Measurements from ENCODE around the gene EMSY.
"Not testable (repeated sequence)": the region's sequence is repeated elsewhere in the genome, so short reads cannot be mapped to it uniquely, and the experiment has no call there.

Gene EMSY

GRCh38 chr11:76587820-76588454 is 143.1 kb downstream of the EMSY start:
- Histone ChIP-seq H3K4me1 (ENCODE audit: control insufficient read depth, insufficient read depth, low read length) (no peaks in the 10 kb centered on the region), H3K36me3 (ENCODE audit: control insufficient read depth, insufficient read depth, low read length) (no peaks in the 10 kb centered on the region), H3K27ac (ENCODE audit: low read depth, low read length) (no peak overlapping the region), H3K4me3 (ENCODE audit: low read depth, low read length) (no peak overlapping the region), H3K9me3 (ENCODE audit: control insufficient read depth, insufficient read depth, low read length) (no peaks in the 10 kb centered on the region), H3K9ac (ENCODE audit: low read depth, low read length) (no peak overlapping the region), H3K27me3 (ENCODE audit: control insufficient read depth, insufficient read depth, low read length) (no peaks in the 10 kb centered on the region)

GRCh38 chr11:76588455-76589325 is 143.9 kb downstream of the EMSY start:
- Histone ChIP-seq H3K36me3 (ENCODE audit: control insufficient read depth, insufficient read depth, low read length) (no peaks in the 10 kb centered on the region), H3K4me3 (ENCODE audit: low read depth, low read length) (no peak overlapping the region), H3K9me3 (ENCODE audit: control insufficient read depth, insufficient read depth, low read length) (no peaks in the 10 kb centered on the region), H3K27ac (ENCODE audit: low read depth, low read length) (no peak overlapping the region), H3K27me3 (ENCODE audit: control insufficient read depth, insufficient read depth, low read length) (no peaks in the 10 kb centered on the region), H3K4me1 (ENCODE audit: control insufficient read depth, insufficient read depth, low read length) (no peaks in the 10 kb centered on the region), H3K9ac (ENCODE audit: low read depth, low read length) (no peak overlapping the region)

GRCh38 chr11:76589477-76589876 is 144.7 kb downstream of the EMSY start:
- no peak overlapping the region for H3K27ac ChIP-seq (ENCODE audit: low read depth, low read length)
- H3K4me3 ChIP-seq (ENCODE audit: low read depth, low read length): no peak overlapping the region
- H3K4me1 ChIP-seq (ENCODE audit: control insufficient read depth, insufficient read depth, low read length): no peaks in the 10 kb centered on the region
- no peaks in the 10 kb centered on the region for H3K27me3 ChIP-seq (ENCODE audit: control insufficient read depth, insufficient read depth, low read length)
- no peaks in the 10 kb centered on the region for H3K9me3 ChIP-seq (ENCODE audit: control insufficient read depth, insufficient read depth, low read length)
- no peak overlapping the region for H3K9ac ChIP-seq (ENCODE audit: low read depth, low read length)
- H3K36me3 ChIP-seq (ENCODE audit: control insufficient read depth, insufficient read depth, low read length): no peaks in the 10 kb centered on the region

- H3K27me3 ChIP-seq (ENCODE audit: control insufficient read depth, insufficient read depth, low read length): no peaks in the 10 kb centered on the region
- H3K27ac ChIP-seq (ENCODE audit: low read depth, low read length): no peak overlapping the region
- H3K9ac ChIP-seq (ENCODE audit: low read depth, low read length): no peak overlapping the region
- no peaks in the 10 kb centered on the region for H3K36me3 ChIP-seq (ENCODE audit: control insufficient read depth, insufficient read depth, low read length)
- H3K4me1 ChIP-seq (ENCODE audit: control insufficient read depth, insufficient read depth, low read length): no peaks in the 10 kb centered on the region
- H3K4me3 ChIP-seq (ENCODE audit: low read depth, low read length): no peak overlapping the region
- no peaks in the 10 kb centered on the region for H3K9me3 ChIP-seq (ENCODE audit: control insufficient read depth, insufficient read depth, low read length)
These were observed 145.4 kb downstream of the EMSY start for GRCh38 chr11:76589964-76590950.

GRCh38 chr11:76591416-76591815 is 146.6 kb downstream of the EMSY start:
- H3K27me3 ChIP-seq (ENCODE audit: control insufficient read depth, insufficient read depth, low read length): no peaks in the 10 kb centered on the region
- no peak overlapping the region for H3K4me3 ChIP-seq (ENCODE audit: low read depth, low read length)
- no peaks in the 10 kb centered on the region for H3K4me1 ChIP-seq (ENCODE audit: control insufficient read depth, insufficient read depth, low read length)
- no peaks in the 10 kb centered on the region for H3K9me3 ChIP-seq (ENCODE audit: control insufficient read depth, insufficient read depth, low read length)
- H3K9ac ChIP-seq (ENCODE audit: low read depth, low read length): no peak overlapping the region
- no peak overlapping the region for H3K27ac ChIP-seq (ENCODE audit: low read depth, low read length)
- H3K36me3 ChIP-seq (ENCODE audit: control insufficient read depth, insufficient read depth, low read length): no peaks in the 10 kb centered on the region

- no peaks in the 10 kb centered on the region for H3K9me3 ChIP-seq (ENCODE audit: control insufficient read depth, insufficient read depth, low read length)
- H3K4me1 ChIP-seq (ENCODE audit: control insufficient read depth, insufficient read depth, low read length): no peaks in the 10 kb centered on the region
- no peaks in the 10 kb centered on the region for H3K36me3 ChIP-seq (ENCODE audit: control insufficient read depth, insufficient read depth, low read length)
- H3K4me3 ChIP-seq (ENCODE audit: low read depth, low read length): no peak overlapping the region
- H3K27ac ChIP-seq (ENCODE audit: low read depth, low read length): no peak overlapping the region
- no peaks in the 10 kb centered on the region for H3K27me3 ChIP-seq (ENCODE audit: control insufficient read depth, insufficient read depth, low read length)
- no peak overlapping the region for H3K9ac ChIP-seq (ENCODE audit: low read depth, low read length)
These were observed 147.5 kb downstream of the EMSY start for GRCh38 chr11:76592025-76592914.

- no peaks in the 10 kb centered on the region for H3K27me3 ChIP-seq (ENCODE audit: control insufficient read depth, insufficient read depth, low read length)
- no peak overlapping the region for H3K27ac ChIP-seq (ENCODE audit: low read depth, low read length)
- no peaks in the 10 kb centered on the region for H3K36me3 ChIP-seq (ENCODE audit: control insufficient read depth, insufficient read depth, low read length)
- H3K9ac ChIP-seq (ENCODE audit: low read depth, low read length): no peak overlapping the region
- no peaks in the 10 kb centered on the region for H3K9me3 ChIP-seq (ENCODE audit: control insufficient read depth, insufficient read depth, low read length)
- no peak overlapping the region for H3K4me3 ChIP-seq (ENCODE audit: low read depth, low read length)
- H3K4me1 ChIP-seq (ENCODE audit: control insufficient read depth, insufficient read depth, low read length): no peaks in the 10 kb centered on the region
These were observed 148.1 kb downstream of the EMSY start for GRCh38 chr11:76592961-76593360.

- not testable (repeated sequence) for H3K27me3 ChIP-seq (ENCODE audit: control insufficient read depth, insufficient read depth, low read length); H3K36me3 ChIP-seq (ENCODE audit: control insufficient read depth, insufficient read depth, low read length); H3K4me1 ChIP-seq (ENCODE audit: control insufficient read depth, insufficient read depth, low read length); H3K4me3 ChIP-seq (ENCODE audit: low read depth, low read length); H3K9me3 ChIP-seq (ENCODE audit: control insufficient read depth, insufficient read depth, low read length); H3K27ac ChIP-seq (ENCODE audit: low read depth, low read length); H3K9ac ChIP-seq (ENCODE audit: low read depth, low read length)
These were observed 150.3 kb downstream of the EMSY start for GRCh38 chr11:76595091-76595490.

GRCh38 chr11:76596652-76597051 is 151.8 kb downstream of the EMSY start:
- Histone ChIP-seq H3K27ac (ENCODE audit: low read depth, low read length) (no peak overlapping the region), H3K9me3 (ENCODE audit: control insufficient read depth, insufficient read depth, low read length) (no peaks in the 10 kb centered on the region), H3K4me1 (ENCODE audit: control insufficient read depth, insufficient read depth, low read length) (no peaks in the 10 kb centered on the region), H3K9ac (ENCODE audit: low read depth, low read length) (no peak overlapping the region), H3K36me3 (ENCODE audit: control insufficient read depth, insufficient read depth, low read length) (no peaks in the 10 kb centered on the region), H3K27me3 (ENCODE audit: control insufficient read depth, insufficient read depth, low read length) (no peaks in the 10 kb centered on the region), H3K4me3 (ENCODE audit: low read depth, low read length) (no peak overlapping the region)
